SKM-1 (cell line): ENCODE measurements around the gene ITGA7.

Experiments
- DNase-seq: peaks from one replicate; lab custom pipeline; 2025; ENCODE audit not compliant: unreplicated experiment; lab: John Stamatoyannopoulos, UW

The ITGA7 gene

GRCh38 chr12:55650620-55651298 is 56.9 kb downstream of the ITGA7 start:
- DNase-seq = peak; percentile 6

- DNase-seq = no peak
Observed at GRCh38 chr12:55647027-55647426, 60.7 kb downstream of the ITGA7 start.

- DNase-seq = no peak
Observed at GRCh38 chr12:55644591-55644990, 63.1 kb downstream of the ITGA7 start.

GRCh38 chr12:55642669-55643068 is 65.0 kb downstream of the ITGA7 start:
- DNase-seq = no peak

- peak; percentile 68 for DNase-seq
Observed at GRCh38 chr12:55642267-55642666, 65.4 kb downstream of the ITGA7 start.

GRCh38 chr12:55641595-55641994 is 66.1 kb downstream of the ITGA7 start:
- no peak for DNase-seq

GRCh38 chr12:55637467-55637866 is 70.2 kb downstream of the ITGA7 start:
- DNase-seq = no peak

GRCh38 chr12:55636853-55637252 is 70.9 kb downstream of the ITGA7 start, which contains the start of gene OR10P1:
Gene OR10P1, plus strand, starts transcription at chr12:55636892. Its CDS starts 0 bp downstream, at chr12:55636892.
- no peak for DNase-seq

- DNase-seq = no peak
Observed at GRCh38 chr12:55636116-55636655, 71.5 kb downstream of the ITGA7 start.
